HCT116 (cell line): ENCODE measurements around the gene PLPPR3. TPM values are rescaled to one million over a fixed set of nuclear protein-coding genes. Genes with fewer than 3 reads are reported as not detected.
A peak's percentile ranks its signal among the peaks of the same experiment; 100 is the strongest.

Experiments
- ATAC-seq: fragments of 200-7000 bp; cut with Tn5 transposase; 2 replicates; pipeline ENCODE4 v1.9.1; 2020; ENCODE audit warnings: mild to moderate bottlenecking, moderate library complexity
- BruUV-seq: library from RNA; stranded (reverse); fragments of 400-500 nt; replicated peaks from 2 replicates; lab custom pipeline; 2021; lab: Mats Ljungman, UMichigan
- CTCF ChIA-PET: fragments of 300-600 bp; sonication (Branson Sonifier 250); formaldehyde crosslinking; loops from one replicate; lab custom pipeline; 2021; ENCODE audit warnings: antibody characterized with exemption; lab: Charles Lee
- POLR2A ChIA-PET: fragments of 300-600, 350-600 bp; sonication (Branson Sonifier 250); formaldehyde crosslinking; loops from one replicate; lab custom pipeline; 2021; ENCODE audit warnings: antibody characterized with exemption; lab: Charles Lee
- RAD21 ChIA-PET, 2 experiments: fragments of 300-600 bp; sonication (Branson Sonifier 250); formaldehyde crosslinking; loops; one replicate each; lab custom pipeline; 2023; ENCODE audit warnings: low total read pairs in 2 of 2; ENCODE audit not compliant: uncharacterized antibody in 2 of 2, unreplicated experiment in 2 of 2, low non-redundant PET in 1 of 2; lab: Charles Lee
- DNase-seq: peaks from one replicate; pipeline ENCODE4 v3.0.0-alpha.2; 2010; ENCODE audit warnings: low read depth, low spot score
- H2AFZ ChIP-seq: fragments of 200-600 bp; shearing (Covaris generic), sonication (generic); 2 replicates; pipeline ENCODE4 v1.6.1; 2017; ENCODE audit warnings: low read depth, mixed run types, mixed read lengths, antibody characterized with exemption, low read length; ENCODE audit not compliant: poor library complexity, severe bottlenecking
- H3K27ac ChIP-seq: 2 replicates; pipeline ENCODE4 v1.5.1; 2012; ENCODE audit warnings: low read depth, low read length
- H3K27me3 ChIP-seq: fragments of 200-600 bp; sonication (generic); 2 replicates; pipeline ENCODE4 v1.6.1; 2016; ENCODE audit warnings: mixed run types, low read length, mixed read lengths; ENCODE audit not compliant: insufficient read depth
- H3K36me3 ChIP-seq, 2 experiments: fragments of 200-500 bp in 1 of 2; fragments of 200-600 bp in 1 of 2; sonication (Bioruptor generic) in 1 of 2; sonication (generic) in 1 of 2; 2 replicates each; pipeline versions ENCODE4 v1.5.1 to v1.6.1; 2014 to 2016; ENCODE audit warnings: low read length in 2 of 2, inconsistent platforms in 1 of 2, mixed read lengths in 1 of 2, mixed run types in 1 of 2; ENCODE audit not compliant: insufficient read depth in 2 of 2, control insufficient read depth in 1 of 2
- H3K4me1 ChIP-seq, 2 experiments: fragments of 200-600 bp in 1 of 2; sonication (generic) in 1 of 2; 2 replicates each; pipeline versions ENCODE4 v1.5.1 to v1.6.1; 2012 to 2017; ENCODE audit warnings: low read length in 2 of 2, inconsistent platforms in 1 of 2, mild to moderate bottlenecking in 1 of 2, mixed read lengths in 1 of 2, mixed run types in 1 of 2, moderate library complexity in 1 of 2; ENCODE audit not compliant: insufficient read depth in 2 of 2, control insufficient read depth in 1 of 2
- H3K4me2 ChIP-seq: fragments of 200-600 bp; sonication (generic); 2 replicates; pipeline ENCODE4 v1.6.1; 2017; ENCODE audit warnings: mixed run types, low read length, mixed read lengths
- H3K4me3 ChIP-seq, 2 experiments: fragments of 200-600 bp in 1 of 2; sonication (generic) in 1 of 2; replicated peaks in 1 of 2; 2 replicates each; pipeline ENCODE4 v1.5.1; 2011 to 2016; ENCODE audit warnings: low read length in 2 of 2, control low read depth in 1 of 2, low read depth in 1 of 2, mild to moderate bottlenecking in 1 of 2, mixed read lengths in 1 of 2, mixed run types in 1 of 2
- H3K79me2 ChIP-seq: fragments of 200-600 bp; sonication (generic); 2 replicates; pipeline ENCODE4 v1.6.1; 2017; ENCODE audit warnings: mild to moderate bottlenecking, mixed run types, low read length, moderate library complexity, mixed read lengths; ENCODE audit not compliant: insufficient read depth
- H3K9ac ChIP-seq: fragments of 200-600 bp; sonication (generic); 2 replicates; pipeline ENCODE4 v1.6.1; 2016; ENCODE audit warnings: low read length, mixed read lengths
- H3K9me2 ChIP-seq: fragments of 200-600 bp; sonication (generic), shearing (Covaris generic); 2 replicates; pipeline ENCODE4 v1.6.1; 2017; ENCODE audit warnings: mixed run types, mild to moderate bottlenecking, moderate library complexity; ENCODE audit not compliant: insufficient read depth
- H3K9me3 ChIP-seq, 2 experiments: fragments of 200-500 bp in 1 of 2; fragments of 200-600 bp in 1 of 2; sonication (Bioruptor generic) in 1 of 2; sonication (generic) in 1 of 2; 2 replicates each; pipeline ENCODE4 v1.6.1; 2014 to 2017; ENCODE audit warnings: low read length in 2 of 2, mixed read lengths in 2 of 2, inconsistent platforms in 1 of 2, low read depth in 1 of 2, mild to moderate bottlenecking in 1 of 2, mixed run types in 1 of 2, moderate library complexity in 1 of 2; ENCODE audit not compliant: control insufficient read depth in 1 of 2, insufficient read depth in 1 of 2
- H4K20me1 ChIP-seq: fragments of 200-600 bp; sonication (generic), shearing (Covaris generic); 2 replicates; pipeline ENCODE4 v1.6.1; 2017; ENCODE audit warnings: mixed run types, mild to moderate bottlenecking, moderate library complexity; ENCODE audit not compliant: insufficient read depth
- EGR1 ChIP-seq: IDR thresholded peaks from 2 replicates; pipeline ENCODE4 v1.6.1; 2012; ENCODE audit warnings: low read depth
- ELF1 ChIP-seq: IDR thresholded peaks from 2 replicates; pipeline ENCODE4 v1.6.1; 2012; ENCODE audit warnings: low read depth, borderline replicate concordance
- EZH2 ChIP-seq: fragments of 200-600 bp; sonication (generic); IDR thresholded peaks from 2 replicates; pipeline ENCODE4 v1.6.1; 2017; ENCODE audit warnings: antibody characterized with exemption, mixed run types
- JUND ChIP-seq: IDR thresholded peaks from 2 replicates; pipeline ENCODE4 v1.6.1; 2012
- POLR2A ChIP-seq: IDR thresholded peaks from 2 replicates; pipeline ENCODE4 v1.7.0; 2011; ENCODE audit warnings: borderline replicate concordance; ENCODE audit not compliant: insufficient read depth, insufficient read length; ENCODE audit errors: extremely low read depth
- RAD21 ChIP-seq: IDR thresholded peaks from 2 replicates; pipeline ENCODE4 v1.6.1; 2012; ENCODE audit warnings: low read depth, mild to moderate bottlenecking
- SIN3A ChIP-seq: IDR thresholded peaks from 2 replicates; pipeline ENCODE4 v1.6.1; 2012; ENCODE audit warnings: low read depth
- SRF ChIP-seq: IDR thresholded peaks from 2 replicates; pipeline ENCODE4 v1.6.1; 2012; ENCODE audit warnings: low read depth
- TCF7L2 ChIP-seq: IDR thresholded peaks from 2 replicates; pipeline ENCODE4 v1.7.0; 2011; ENCODE audit warnings: borderline replicate concordance, inconsistent platforms; ENCODE audit not compliant: insufficient read depth, insufficient read length; ENCODE audit errors: extremely low read depth
- YY1 ChIP-seq: IDR thresholded peaks from 2 replicates; pipeline ENCODE4 v1.6.1; 2011; ENCODE audit warnings: low read length, low read depth, moderate library complexity, mild to moderate bottlenecking; ENCODE audit not compliant: insufficient replicate concordance; ENCODE audit errors: extremely low read depth
- ZFX ChIP-seq: fragments of 450-650 bp; IDR thresholded peaks from 2 replicates; pipeline ENCODE4 v1.6.1; 2017
- intact Hi-C: fragments of 100-400 bp; cut with micrococcal nuclease; formaldehyde crosslinking; loops from 2 replicates; pipeline ENCODE4 v1.10.0; 2022
- total RNA-seq: library from RNA; stranded (reverse); gene quantifications from one replicate; pipeline ENCODE4 v1.2.1, GENCODE V29; 2021; ENCODE audit not compliant: unreplicated experiment
- TF ChIP-seq, protein P1 (sequence below): IDR thresholded peaks from 2 replicates; pipeline ENCODE4 v1.6.1; 2012

PLPPR3 gene
- total RNA-seq, 1 experiment from 2014 or later: 0.27 TPM

DNA sequence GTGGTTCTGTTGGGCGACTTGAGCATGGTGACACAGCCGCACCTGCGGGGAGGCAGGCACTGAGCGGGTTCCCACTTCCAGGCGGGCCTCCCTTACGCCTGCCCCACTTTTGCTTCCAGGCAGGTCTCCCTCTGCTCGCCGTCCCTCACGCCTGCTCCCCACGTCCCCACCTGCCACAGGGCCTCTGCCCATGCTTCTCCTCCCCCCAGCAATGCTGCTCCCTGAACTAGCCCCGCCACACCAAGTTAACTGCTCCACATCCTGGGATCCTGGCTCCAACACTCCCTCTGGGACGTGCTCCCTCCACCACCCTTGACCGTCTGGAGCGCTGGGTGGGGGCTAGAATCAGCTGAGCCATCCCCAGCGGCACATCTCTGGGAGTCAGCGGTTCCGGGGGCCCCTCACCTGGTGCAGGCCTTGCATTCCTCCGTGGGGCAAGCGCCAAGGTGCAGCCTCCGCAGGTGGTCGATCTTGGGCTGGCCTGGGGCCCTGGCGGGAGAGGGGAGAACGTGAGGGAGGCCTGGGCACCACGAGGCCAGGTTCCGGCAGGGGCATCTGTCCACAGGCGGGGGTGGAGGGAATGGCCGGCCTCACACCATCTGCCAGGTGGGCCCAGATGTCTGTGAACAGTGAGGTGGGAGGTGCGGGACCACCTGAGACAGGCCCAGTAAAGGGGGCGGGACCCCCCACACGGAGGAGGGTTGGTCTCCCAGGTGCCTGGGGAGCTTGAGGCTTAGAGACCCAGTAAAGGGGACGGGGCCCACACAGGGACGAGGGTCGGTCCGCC, 46.9 kb upstream of the PLPPR3 start:
- Histone ChIP-seq H3K36me3 (peaks cover 5 to 15% of the 10 kb centered on the region in 2 experiments; a peak in 2 of 4 replicates), H3K27ac (peak overlapping the region; percentile 79), H3K4me2 (peak overlapping the region; percentile 53), H3K4me1 (peaks cover 19 to 33% of the 10 kb centered on the region in 2 experiments), H3K9me2 (no peaks in the 10 kb centered on the region), H3K4me3 (no peak overlapping the region), H3K79me2 (no peaks in the 10 kb centered on the region), H3K27me3 (no peaks in the 10 kb centered on the region), H2AFZ (no peak overlapping the region), H3K9ac (peak overlapping the region; percentile 62), H3K9me3 (no peaks in the 10 kb centered on the region), H4K20me1 (no peaks in the 10 kb centered on the region)
- ATAC-seq: 0 out of 2 replicates have a peak, but pooled peaks have one; percentile 1
- ChIA-PET POLR2A (no interaction called here), CTCF (no interaction called here), RAD21 (no interaction called here)
- TF ChIP-seq POLR2A (peak; percentile 50), YY1 (no peak)
- BruUV-seq: no TSS peak
- DNase-seq: no peak
- intact Hi-C loops: no loop called here

DNA sequence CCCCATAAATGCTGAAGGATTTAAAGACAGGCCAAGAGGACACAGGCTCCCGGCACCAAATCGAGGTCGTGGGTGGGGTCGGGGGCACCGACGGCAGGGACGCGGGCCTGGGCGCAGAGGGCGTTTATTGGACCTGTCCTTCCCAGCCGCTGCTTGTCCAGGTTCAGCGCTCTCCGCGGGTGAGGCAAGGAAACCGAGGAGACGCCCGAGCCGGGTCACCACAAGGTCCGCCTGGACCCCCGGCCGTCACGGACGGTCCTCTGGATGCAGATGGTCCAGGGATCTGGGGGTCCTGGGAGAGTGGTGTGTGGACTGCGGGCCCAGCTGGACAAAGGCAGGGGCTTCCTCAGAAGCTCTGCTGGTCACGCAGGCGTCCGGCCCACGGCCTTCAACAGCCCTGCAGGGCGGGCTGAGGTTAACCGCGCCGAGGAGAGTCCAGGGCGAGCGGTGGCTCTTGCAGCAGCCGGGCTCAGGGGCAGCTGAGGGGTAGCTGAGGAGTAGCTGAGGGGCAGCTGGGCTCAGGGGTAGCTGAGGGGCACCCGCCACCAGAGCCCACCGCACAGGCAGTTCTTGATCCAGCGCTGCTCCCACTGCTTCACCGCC, 46.2 kb upstream of the PLPPR3 start:
- Histone ChIP-seq H3K79me2 (no peaks in the 10 kb centered on the region), H3K27me3 (no peaks in the 10 kb centered on the region), H3K27ac (peak overlapping the region; percentile 79; the same call in 1 of the 2 replicates), H3K9me2 (no peaks in the 10 kb centered on the region), H3K9ac (no peak overlapping the region), H3K36me3 (peaks cover 5 to 15% of the 10 kb centered on the region in 2 experiments; a peak in 2 of 4 replicates), H2AFZ (no peak overlapping the region), H3K4me2 (no peak overlapping the region), H3K9me3 (no peaks in the 10 kb centered on the region), H3K4me1 (peaks cover 16 to 28% of the 10 kb centered on the region in 2 experiments), H3K4me3 (no peak overlapping the region), H4K20me1 (no peaks in the 10 kb centered on the region)
- ATAC-seq: 0 out of 2 replicates have a peak, but pooled peaks have one; percentile 0
- ChIA-PET RAD21 (no interaction called here), POLR2A (no interaction called here), CTCF (no interaction called here)
- no peak for TF ChIP-seq EZH2
- no peak for TF ChIP-seq JUND
- no peak; the same call in 1 of the 2 replicates for TF ChIP-seq ELF1
- TF ChIP-seq ZFX: no peak
- TF ChIP-seq SIN3A: no peak
- TF ChIP-seq POLR2A: no peak
- no peak for TF ChIP-seq SRF
- TF ChIP-seq, protein P1, sequence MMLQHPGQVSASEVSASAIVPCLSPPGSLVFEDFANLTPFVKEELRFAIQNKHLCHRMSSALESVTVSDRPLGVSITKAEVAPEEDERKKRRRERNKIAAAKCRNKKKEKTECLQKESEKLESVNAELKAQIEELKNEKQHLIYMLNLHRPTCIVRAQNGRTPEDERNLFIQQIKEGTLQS: no peak
- TF ChIP-seq EGR1: no peak
- TF ChIP-seq TCF7L2: no peak
- TF ChIP-seq RAD21: no peak
- TSS peak; percentile 67 for BruUV-seq
- DNase-seq: no peak
- intact Hi-C loops: no loop called here
